Neural cell (in vitro differentiated cells): ENCODE data around the gene CD163. TPM values are rescaled to one million over a fixed set of nuclear protein-coding genes. Genes with fewer than 3 reads are reported as not detected.

ENCODE experiments used
- H2AFZ ChIP-seq: fragments of 200-600, 300-800 bp; sonication (generic), shearing (Covaris generic); 2 replicates; pipeline ENCODE4 v1.6.0; 2014; ENCODE audit warnings: low read depth, mild to moderate bottlenecking, antibody characterized with exemption, low read length, moderate library complexity
- H3F3A ChIP-seq: fragments of 200-600 bp; shearing (Covaris generic); 2 replicates; pipeline ENCODE4 v1.6.1; 2016; ENCODE audit warnings: mild to moderate bottlenecking, moderate library complexity, mixed read lengths, antibody characterized with exemption, low read length; ENCODE audit not compliant: insufficient read depth, poor library complexity, severe bottlenecking
- H3K27ac ChIP-seq: fragments of 200-600, 300-800 bp; sonication (generic), shearing (Covaris generic); 2 replicates; pipeline ENCODE4 v1.5.1; 2014; ENCODE audit warnings: mild to moderate bottlenecking, low read length, moderate library complexity
- H3K27me3 ChIP-seq: fragments of 300-800, 200-600 bp; sonication (generic), shearing (Covaris generic); 2 replicates; pipeline ENCODE4 v1.6.0; 2014; ENCODE audit warnings: mild to moderate bottlenecking, low read depth, low read length, moderate library complexity; ENCODE audit not compliant: insufficient read depth
- H3K36me3 ChIP-seq: fragments of 300-800, 200-600 bp; sonication (generic), shearing (Covaris generic); 2 replicates; pipeline ENCODE4 v1.5.1; 2014; ENCODE audit warnings: mild to moderate bottlenecking, antibody characterized with exemption, low read length, moderate library complexity; ENCODE audit not compliant: insufficient read depth
- H3K4me2 ChIP-seq: fragments of 300-800, 200-600 bp; sonication (generic), shearing (Covaris generic); 2 replicates; pipeline ENCODE4 v1.6.0; 2014; ENCODE audit warnings: mild to moderate bottlenecking, low read length
- H3K4me3 ChIP-seq: fragments of 300-800, 200-600 bp; sonication (generic), shearing (Covaris generic); 2 replicates; pipeline ENCODE4 v1.5.1; 2014; ENCODE audit warnings: mild to moderate bottlenecking, low read length, moderate library complexity
- H3K79me2 ChIP-seq: fragments of 200-600 bp; shearing (Covaris generic); replicated peaks from 2 replicates; pipeline ENCODE4 v1.6.0; 2014; ENCODE audit warnings: mild to moderate bottlenecking, low read length, moderate library complexity; ENCODE audit not compliant: insufficient read depth
- H3K9ac ChIP-seq: fragments of 300-800, 200-600 bp; sonication (generic), shearing (Covaris generic); 2 replicates; pipeline ENCODE4 v1.6.1; 2016; ENCODE audit warnings: mild to moderate bottlenecking, low read length, mixed read lengths
- H3K9me2 ChIP-seq: fragments of 200-600 bp; shearing (Covaris generic); 2 replicates; pipeline ENCODE4 v1.6.1; 2016; ENCODE audit warnings: mild to moderate bottlenecking, low read length, mixed read lengths; ENCODE audit not compliant: insufficient read depth
- H3K9me3 ChIP-seq: fragments of 200-600, 300-800 bp; sonication (generic), shearing (Covaris generic); 2 replicates; pipeline ENCODE4 v1.6.1; 2016; ENCODE audit warnings: mild to moderate bottlenecking, mixed run types, low read length, moderate library complexity, mixed read lengths
- H4K20me1 ChIP-seq: fragments of 200-600 bp; shearing (Covaris generic); 2 replicates; pipeline ENCODE4 v1.6.1; 2016; ENCODE audit warnings: mild to moderate bottlenecking, mixed run types; ENCODE audit not compliant: insufficient read depth
- EP300 ChIP-seq: fragments of 450-650 bp; conservative IDR thresholded peaks from 2 replicates; pipeline ENCODE4 v1.6.1; 2014; ENCODE audit warnings: antibody characterized with exemption, mild to moderate bottlenecking, moderate library complexity; ENCODE audit not compliant: poor library complexity, severe bottlenecking
- EZH2 ChIP-seq: fragments of 200-600, 300-800 bp; shearing (Covaris generic), sonication (generic); IDR thresholded peaks from 2 replicates; pipeline ENCODE4 v1.6.1; 2014; ENCODE audit warnings: antibody characterized with exemption, low read length, borderline replicate concordance, mild to moderate bottlenecking; ENCODE audit not compliant: insufficient read depth, poor library complexity, severe bottlenecking
- MXI1 ChIP-seq: fragments of 450-650 bp; conservative IDR thresholded peaks from 2 replicates; pipeline ENCODE4 v1.6.1; 2014; ENCODE audit warnings: antibody characterized with exemption, mild to moderate bottlenecking; ENCODE audit not compliant: poor library complexity, severe bottlenecking
- POLR2AphosphoS5 ChIP-seq: IDR thresholded peaks from 2 replicates; pipeline ENCODE4 v1.6.1; 2012
- RAD21 ChIP-seq: fragments of 450-650 bp; conservative IDR thresholded peaks from 2 replicates; pipeline ENCODE4 v1.6.1; 2014; ENCODE audit warnings: antibody characterized with exemption, mild to moderate bottlenecking, moderate library complexity
- SMC3 ChIP-seq: fragments of 450-650 bp; conservative IDR thresholded peaks from 2 replicates; pipeline ENCODE4 v1.6.1; 2014; ENCODE audit warnings: antibody characterized with exemption, mild to moderate bottlenecking, moderate library complexity; ENCODE audit not compliant: poor library complexity
- TAF1 ChIP-seq: IDR thresholded peaks from 2 replicates; pipeline ENCODE4 v1.6.1; 2012; ENCODE audit warnings: low read depth
- polyA plus RNA-seq: library from polyadenylated mRNA; depleted of rRNA; stranded (reverse); fragments of >200 nt; gene quantifications from 2 replicates; pipeline ENCODE4 v1.2.3, GENCODE V29; 2014
- TF ChIP-seq, protein P1 (sequence below): fragments of 450-650 bp; IDR thresholded peaks from 2 replicates; pipeline ENCODE4 v1.5.1; 2014; ENCODE audit warnings: antibody characterized with exemption, mild to moderate bottlenecking, moderate library complexity; ENCODE audit not compliant: poor library complexity, severe bottlenecking
- TF ChIP-seq, protein P2 (sequence below): IDR thresholded peaks from 2 replicates; pipeline ENCODE4 v1.6.1; 2012; ENCODE audit warnings: borderline replicate concordance

Gene CD163
- polyA plus RNA-seq, 1 donor from 2014 or later: not detected

DNA sequence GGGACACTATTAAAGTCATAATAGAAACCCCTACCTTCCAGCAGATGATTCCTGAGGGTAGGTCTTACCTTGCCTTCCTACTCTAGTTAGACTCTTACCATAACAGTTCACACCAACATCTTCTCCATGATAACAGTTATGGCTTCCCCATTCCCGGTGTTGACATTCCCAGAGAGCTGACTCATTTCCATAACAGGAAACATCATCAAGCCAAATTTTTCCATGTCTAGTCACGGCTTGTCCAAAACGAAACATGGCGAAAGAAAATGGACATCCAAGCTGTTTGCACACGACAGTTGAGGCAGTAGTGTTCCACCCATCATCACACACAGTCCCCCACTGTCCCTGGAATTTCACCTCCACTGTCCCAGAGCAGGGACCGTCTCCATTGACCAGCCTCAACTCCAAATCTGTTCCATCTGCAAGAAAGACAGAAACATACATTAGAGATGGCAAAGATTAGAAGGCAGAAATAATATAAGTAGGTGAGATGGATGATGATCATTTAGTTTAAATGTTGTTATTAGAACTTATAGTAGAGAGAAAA is 70.2 kb downstream of the CD163 start:
- Histone ChIP-seq H4K20me1 (no peaks in the 10 kb centered on the region), H2AFZ (no peak overlapping the region), H3K9ac (no peak overlapping the region), H3K79me2 (no peaks in the 10 kb centered on the region), H3K9me2 (no peaks in the 10 kb centered on the region), H3K9me3 (no peaks in the 10 kb centered on the region), H3K27me3 (no peaks in the 10 kb centered on the region), H3K27ac (no peak overlapping the region), H3F3A (no peaks in the 10 kb centered on the region), H3K4me2 (no peak overlapping the region), H3K36me3 (no peaks in the 10 kb centered on the region), H3K4me3 (no peak overlapping the region)
- TF ChIP-seq POLR2AphosphoS5: no peak
- TF ChIP-seq EP300: no peak
- TF ChIP-seq, protein P1, sequence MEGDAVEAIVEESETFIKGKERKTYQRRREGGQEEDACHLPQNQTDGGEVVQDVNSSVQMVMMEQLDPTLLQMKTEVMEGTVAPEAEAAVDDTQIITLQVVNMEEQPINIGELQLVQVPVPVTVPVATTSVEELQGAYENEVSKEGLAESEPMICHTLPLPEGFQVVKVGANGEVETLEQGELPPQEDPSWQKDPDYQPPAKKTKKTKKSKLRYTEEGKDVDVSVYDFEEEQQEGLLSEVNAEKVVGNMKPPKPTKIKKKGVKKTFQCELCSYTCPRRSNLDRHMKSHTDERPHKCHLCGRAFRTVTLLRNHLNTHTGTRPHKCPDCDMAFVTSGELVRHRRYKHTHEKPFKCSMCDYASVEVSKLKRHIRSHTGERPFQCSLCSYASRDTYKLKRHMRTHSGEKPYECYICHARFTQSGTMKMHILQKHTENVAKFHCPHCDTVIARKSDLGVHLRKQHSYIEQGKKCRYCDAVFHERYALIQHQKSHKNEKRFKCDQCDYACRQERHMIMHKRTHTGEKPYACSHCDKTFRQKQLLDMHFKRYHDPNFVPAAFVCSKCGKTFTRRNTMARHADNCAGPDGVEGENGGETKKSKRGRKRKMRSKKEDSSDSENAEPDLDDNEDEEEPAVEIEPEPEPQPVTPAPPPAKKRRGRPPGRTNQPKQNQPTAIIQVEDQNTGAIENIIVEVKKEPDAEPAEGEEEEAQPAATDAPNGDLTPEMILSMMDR: no peak
- TF ChIP-seq RAD21: no peak
- TF ChIP-seq SMC3: no peak
- TF ChIP-seq, protein P2, sequence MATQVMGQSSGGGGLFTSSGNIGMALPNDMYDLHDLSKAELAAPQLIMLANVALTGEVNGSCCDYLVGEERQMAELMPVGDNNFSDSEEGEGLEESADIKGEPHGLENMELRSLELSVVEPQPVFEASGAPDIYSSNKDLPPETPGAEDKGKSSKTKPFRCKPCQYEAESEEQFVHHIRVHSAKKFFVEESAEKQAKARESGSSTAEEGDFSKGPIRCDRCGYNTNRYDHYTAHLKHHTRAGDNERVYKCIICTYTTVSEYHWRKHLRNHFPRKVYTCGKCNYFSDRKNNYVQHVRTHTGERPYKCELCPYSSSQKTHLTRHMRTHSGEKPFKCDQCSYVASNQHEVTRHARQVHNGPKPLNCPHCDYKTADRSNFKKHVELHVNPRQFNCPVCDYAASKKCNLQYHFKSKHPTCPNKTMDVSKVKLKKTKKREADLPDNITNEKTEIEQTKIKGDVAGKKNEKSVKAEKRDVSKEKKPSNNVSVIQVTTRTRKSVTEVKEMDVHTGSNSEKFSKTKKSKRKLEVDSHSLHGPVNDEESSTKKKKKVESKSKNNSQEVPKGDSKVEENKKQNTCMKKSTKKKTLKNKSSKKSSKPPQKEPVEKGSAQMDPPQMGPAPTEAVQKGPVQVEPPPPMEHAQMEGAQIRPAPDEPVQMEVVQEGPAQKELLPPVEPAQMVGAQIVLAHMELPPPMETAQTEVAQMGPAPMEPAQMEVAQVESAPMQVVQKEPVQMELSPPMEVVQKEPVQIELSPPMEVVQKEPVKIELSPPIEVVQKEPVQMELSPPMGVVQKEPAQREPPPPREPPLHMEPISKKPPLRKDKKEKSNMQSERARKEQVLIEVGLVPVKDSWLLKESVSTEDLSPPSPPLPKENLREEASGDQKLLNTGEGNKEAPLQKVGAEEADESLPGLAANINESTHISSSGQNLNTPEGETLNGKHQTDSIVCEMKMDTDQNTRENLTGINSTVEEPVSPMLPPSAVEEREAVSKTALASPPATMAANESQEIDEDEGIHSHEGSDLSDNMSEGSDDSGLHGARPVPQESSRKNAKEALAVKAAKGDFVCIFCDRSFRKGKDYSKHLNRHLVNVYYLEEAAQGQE: no peak
- TF ChIP-seq TAF1: no peak
- no peak for TF ChIP-seq MXI1
- no peak for TF ChIP-seq EZH2

DNA sequence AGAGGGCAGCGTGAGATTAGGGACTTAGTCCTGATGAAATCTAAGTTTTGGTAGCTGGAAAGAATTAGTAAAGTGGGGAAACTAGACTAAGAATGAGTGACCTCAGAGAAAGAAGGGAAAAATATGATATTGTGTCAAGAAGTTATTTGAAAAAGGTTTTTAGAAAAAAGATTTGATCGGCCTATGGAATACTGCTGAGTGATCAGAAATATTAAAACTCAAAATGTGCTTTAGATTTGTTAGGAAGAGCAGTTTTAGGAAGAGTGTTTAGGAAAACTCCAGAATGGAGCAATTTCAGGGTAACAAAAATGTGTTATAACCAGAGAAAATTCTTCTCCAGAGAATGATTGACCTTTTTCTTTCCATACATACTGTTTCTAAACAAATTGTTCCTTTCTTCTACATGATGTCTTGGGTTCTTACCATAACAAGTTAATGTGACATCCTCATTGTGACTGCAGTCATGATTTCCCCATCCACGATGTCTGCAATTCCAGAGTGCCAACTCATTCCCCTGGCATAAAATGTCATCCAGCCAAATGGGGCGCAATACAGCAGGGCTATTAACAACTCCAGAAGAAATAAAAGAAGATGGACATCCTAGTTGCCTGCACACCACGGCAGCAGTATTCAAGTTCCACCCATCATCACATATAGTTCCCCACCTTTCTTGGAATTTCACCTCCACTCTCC is 71.4 kb downstream of the CD163 start:
- no peak overlapping the region for H3K9ac ChIP-seq
- no peak overlapping the region for H3K4me3 ChIP-seq
- no peak overlapping the region for H3K4me2 ChIP-seq
- TF ChIP-seq EZH2 (no peak), EP300 (no peak), SMC3 (no peak), MXI1 (no peak), RAD21 (no peak), TAF1 (no peak), POLR2AphosphoS5 (no peak)
- TF ChIP-seq, protein P2: no peak
- TF ChIP-seq, protein P1: no peak
- no peaks in the 10 kb centered on the region for H3K36me3 ChIP-seq
- H3F3A ChIP-seq: no peaks in the 10 kb centered on the region
- no peaks in the 10 kb centered on the region for H3K9me3 ChIP-seq
- no peaks in the 10 kb centered on the region for H3K9me2 ChIP-seq
- no peaks in the 10 kb centered on the region for H3K27me3 ChIP-seq
- no peak overlapping the region for H2AFZ ChIP-seq
- H4K20me1 ChIP-seq: no peaks in the 10 kb centered on the region
- H3K27ac ChIP-seq: no peak overlapping the region
- no peaks in the 10 kb centered on the region for H3K79me2 ChIP-seq
